ENCODE results near the gene USP11.

- TF ChIP-seq CTCF (optimal IDR thresholded peaks at IDR 0.05 in 1 of 3, IDR thresholded peaks at IDR 0.05 in 1 of 3, conservative IDR thresholded peaks at IDR 0.05 in 1 of 3; ENCODE audit: extremely low read depth in 1 of 3, insufficient read depth in 2 of 3, low read length in 3 of 3) (no peak), EZH2 (IDR thresholded peaks at IDR 0.05; ENCODE audit: low read length) (no peak)
These were observed 14.6 kb downstream of the USP11 start for GRCh38 chrX:47247206-47247998.
